ENCODE data around the gene ATE1. TPM values are rescaled to one million over a fixed set of nuclear protein-coding genes. Genes with fewer than 3 reads are reported as not detected.
A peak's percentile ranks its signal among the peaks of the same experiment; 100 is the strongest.
"Not testable (repeated sequence)": the region's sequence is repeated elsewhere in the genome, so short reads cannot be mapped to it uniquely, and the experiment has no call there.

ATE1 gene
- 10 to 100 TPM; 21.4 to 40.1 (median 36.8) TPM for polyA plus RNA-seq (ENCODE audit: insufficient read depth in 1 of 5, insufficient read length in 5 of 5, low replicate concordance in 1 of 5)
- long read RNA-seq, donor 1, full-length matches to known transcripts, result 9 of 9 reads
- long read RNA-seq, donor 1, partial matches to known transcripts, result 0 of 9 reads
- long read RNA-seq, donor 1, other reads (novel, unspliced or antisense), result 0 of 9 reads
- long read RNA-seq, donor 2, full-length matches to known transcripts, result 2 of 2 reads
- long read RNA-seq, donor 2, partial matches to known transcripts, result 0 of 2 reads
- long read RNA-seq, donor 2, other reads (novel, unspliced or antisense), result 0 of 2 reads
- long read RNA-seq, donor 3, full-length matches to known transcripts, result 3 of 3 reads
- long read RNA-seq, donor 3, partial matches to known transcripts, result 0 of 3 reads
- long read RNA-seq, donor 3, other reads (novel, unspliced or antisense), result 0 of 3 reads
- long read RNA-seq, donor 4, full-length matches to known transcripts, result 3 of 3 reads
- long read RNA-seq, donor 4, partial matches to known transcripts, result 0 of 3 reads
- long read RNA-seq, donor 4, other reads (novel, unspliced or antisense), result 0 of 3 reads
- long read RNA-seq, donor 5, full-length matches to known transcripts, result 7 of 23 reads
- long read RNA-seq, donor 5, partial matches to known transcripts, result 0 of 23 reads
- long read RNA-seq, donor 5, other reads (novel, unspliced or antisense), result 16 of 23 reads
- long read RNA-seq, donor 6, full-length matches to known transcripts, result 9 of 20 reads
- long read RNA-seq, donor 6, partial matches to known transcripts, result 11 of 20 reads
- long read RNA-seq, donor 6, other reads (novel, unspliced or antisense), result 0 of 20 reads
- long read RNA-seq, donor 7, full-length matches to known transcripts, result 7 of 7 reads
- long read RNA-seq, donor 7, partial matches to known transcripts, result 0 of 7 reads
- long read RNA-seq, donor 7, other reads (novel, unspliced or antisense), result 0 of 7 reads
- long read RNA-seq, donor 8, full-length matches to known transcripts, result 2 of 2 reads
- long read RNA-seq, donor 8, partial matches to known transcripts, result 0 of 2 reads
- long read RNA-seq, donor 8, other reads (novel, unspliced or antisense), result 0 of 2 reads

GRCh38 chr10:121927841-121928527 is at the start of gene ATE1:
Gene ATE1 (minus strand): TSS chr10:121928031. CDS start chr10:121927949, 82 bp downstream.
- peak; percentile 93 to 95 for DNase-seq

GRCh38 chr10:121976607-121977006 is 48.8 kb upstream of the ATE1 start:
- DNase-seq, result no peak

- no peak for DNase-seq
These were observed 47.7 kb upstream of the ATE1 start for GRCh38 chr10:121975295-121976086.

GRCh38 chr10:121974535-121975294 is 46.9 kb upstream of the ATE1 start, which contains the start of gene NSMCE4A:
Gene NSMCE4A (minus strand): TSS chr10:121975217. CDS start chr10:121975165, 52 bp downstream.
- DNase-seq, result peak; percentile 76

GRCh38 chr10:121974019-121974534 is 46.2 kb upstream of the ATE1 start:
- no peak for DNase-seq

GRCh38 chr10:121969086-121969485 is 41.3 kb upstream of the ATE1 start:
- not testable (repeated sequence) for DNase-seq

- DNase-seq, result no peak
These were observed 38.2 kb upstream of the ATE1 start for GRCh38 chr10:121965996-121966395.

GRCh38 chr10:121961456-121961855 is 33.6 kb upstream of the ATE1 start:
- no peak for DNase-seq

- no peak for DNase-seq
These were observed 31.8 kb upstream of the ATE1 start for GRCh38 chr10:121959671-121960070.

GRCh38 chr10:121956111-121957061 is 28.6 kb upstream of the ATE1 start:
- no peak for DNase-seq

GRCh38 chr10:121952226-121952625 is 24.4 kb upstream of the ATE1 start:
- DNase-seq, result no peak

- DNase-seq, result no peak
These were observed 21.6 kb upstream of the ATE1 start for GRCh38 chr10:121949451-121949850.

- no peak for DNase-seq
These were observed 21.2 kb upstream of the ATE1 start for GRCh38 chr10:121949049-121949448.

GRCh38 chr10:121947343-121948330 is 19.8 kb upstream of the ATE1 start:
- DNase-seq, result no peak

GRCh38 chr10:121942749-121943416 is 15.1 kb upstream of the ATE1 start:
- DNase-seq, result no peak

- DNase-seq, result no peak
These were observed 13.7 kb upstream of the ATE1 start for GRCh38 chr10:121941532-121941931.
